ENCODE results near the gene LBX2.
A peak's percentile ranks its signal among the peaks of the same experiment; 100 is the strongest.

The LBX2 gene

GRCh38 chr2:74530239-74531187 is 31.1 kb upstream of the LBX2 start:
- Histone ChIP-seq H3K27me3 (ENCODE audit: insufficient read depth, insufficient read length) (no peaks in the 10 kb centered on the region), H3K4me3 (ENCODE audit: insufficient read length, low read depth) (peak overlapping the region; percentile 68), H3K9me3 (ENCODE audit: insufficient read depth, low read length) (no peaks in the 10 kb centered on the region), H3K9ac (ENCODE audit: insufficient read length, low read depth) (peak overlapping the region; percentile 82), H3K36me3 (ENCODE audit: insufficient read depth, insufficient read length, low read length) (peaks cover 69% of the 10 kb centered on the region), H3K4me1 (ENCODE audit: insufficient read depth, insufficient read length) (no peaks in the 10 kb centered on the region)
- no peak for DNase-seq (ENCODE audit: low read depth, low spot score)
- no peak for TF ChIP-seq SUZ12 (IDR thresholded peaks at IDR 0.05; ENCODE audit: extremely low read depth, insufficient read depth, insufficient read length)
- TF ChIP-seq YY1 (IDR thresholded peaks at IDR 0.05; ENCODE audit: insufficient read depth, insufficient read length), result no peak
- no peak for TF ChIP-seq ZNF274 (IDR thresholded peaks at IDR 0.05; ENCODE audit: low read depth, low read length)

- Histone ChIP-seq H3K4me3 (ENCODE audit: insufficient read length, low read depth) (peak within 1 kb of the TSS; percentile 99), H3K36me3 (ENCODE audit: insufficient read depth, insufficient read length, low read length) (peaks cover 76% of the 10 kb centered on the region)
Observed at GRCh38 chr2:74529357-74530238, 30.2 kb upstream of the LBX2 start, which contains the start of the genes AUP1 and HTRA2. AUP1 (minus strand) TSS chr2:74529706; CDS start chr2:74529629, 77 bp downstream. HTRA2 (plus strand) TSS chr2:74529933; CDS start chr2:74530007, 74 bp downstream.

GRCh38 chr2:74528600-74529356 is 29.4 kb upstream of the LBX2 start:
- no peaks in the 10 kb centered on the region for H3K9me3 ChIP-seq (ENCODE audit: insufficient read depth, low read length)
- H3K27me3 ChIP-seq (ENCODE audit: insufficient read depth, insufficient read length), result no peaks in the 10 kb centered on the region
- H3K4me1 ChIP-seq (ENCODE audit: insufficient read depth, insufficient read length), result no peaks in the 10 kb centered on the region
- H3K9ac ChIP-seq (ENCODE audit: insufficient read length, low read depth), result peak overlapping the region; percentile 100
- peak overlapping the region; percentile 99 for H3K4me3 ChIP-seq (ENCODE audit: insufficient read length, low read depth)
- no peak for DNase-seq (ENCODE audit: low read depth, low spot score)
- no peak for TF ChIP-seq ZNF274 (IDR thresholded peaks at IDR 0.05; ENCODE audit: low read depth, low read length)
- TF ChIP-seq YY1 (IDR thresholded peaks at IDR 0.05; ENCODE audit: insufficient read depth, insufficient read length), result no peak
- TF ChIP-seq SUZ12 (IDR thresholded peaks at IDR 0.05; ENCODE audit: extremely low read depth, insufficient read depth, insufficient read length), result no peak
- peaks cover 68% of the 10 kb centered on the region for H3K36me3 ChIP-seq (ENCODE audit: insufficient read depth, insufficient read length, low read length)

More at GRCh38 chr2:74529357-74530238, 30.2 kb upstream of the LBX2 start, which contains the start of the genes AUP1 and HTRA2:
- Histone ChIP-seq H3K4me1 (ENCODE audit: insufficient read depth, insufficient read length) (no peaks in the 10 kb centered on the region), H3K27me3 (ENCODE audit: insufficient read depth, insufficient read length) (no peaks in the 10 kb centered on the region), H3K9me3 (ENCODE audit: insufficient read depth, low read length) (no peaks in the 10 kb centered on the region), H3K9ac (ENCODE audit: insufficient read length, low read depth) (peak within 1 kb of the TSS; percentile 100)
- peak; percentile 99 for DNase-seq (ENCODE audit: low read depth, low spot score)
- TF ChIP-seq ZNF274 (IDR thresholded peaks at IDR 0.05; ENCODE audit: low read depth, low read length) (no peak), SUZ12 (IDR thresholded peaks at IDR 0.05; ENCODE audit: extremely low read depth, insufficient read depth, insufficient read length) (no peak), YY1 (IDR thresholded peaks at IDR 0.05; ENCODE audit: insufficient read depth, insufficient read length) (peak; percentile 71)

- no peak for DNase-seq (ENCODE audit: low read depth, low spot score)
- no peaks in the 10 kb centered on the region for H3K27me3 ChIP-seq (ENCODE audit: insufficient read depth, insufficient read length)
- no peaks in the 10 kb centered on the region for H3K9me3 ChIP-seq (ENCODE audit: insufficient read depth, low read length)
- no peak for TF ChIP-seq YY1 (IDR thresholded peaks at IDR 0.05; ENCODE audit: insufficient read depth, insufficient read length)
- TF ChIP-seq SUZ12 (IDR thresholded peaks at IDR 0.05; ENCODE audit: extremely low read depth, insufficient read depth, insufficient read length), result no peak
- TF ChIP-seq ZNF274 (IDR thresholded peaks at IDR 0.05; ENCODE audit: low read depth, low read length), result no peak
- no peak overlapping the region for H3K4me3 ChIP-seq (ENCODE audit: insufficient read length, low read depth)
- H3K9ac ChIP-seq (ENCODE audit: insufficient read length, low read depth), result no peak overlapping the region
- no peaks in the 10 kb centered on the region for H3K4me1 ChIP-seq (ENCODE audit: insufficient read depth, insufficient read length)
- H3K36me3 ChIP-seq (ENCODE audit: insufficient read depth, insufficient read length, low read length), result peaks cover 58% of the 10 kb centered on the region
Observed at GRCh38 chr2:74527741-74528140, 28.3 kb upstream of the LBX2 start.

GRCh38 chr2:74526649-74527230 is 27.3 kb upstream of the LBX2 start:
- Histone ChIP-seq H3K4me1 (ENCODE audit: insufficient read depth, insufficient read length) (no peaks in the 10 kb centered on the region), H3K9ac (ENCODE audit: insufficient read length, low read depth) (no peak overlapping the region), H3K4me3 (ENCODE audit: insufficient read length, low read depth) (no peak overlapping the region), H3K36me3 (ENCODE audit: insufficient read depth, insufficient read length, low read length) (peaks cover 51% of the 10 kb centered on the region), H3K27me3 (ENCODE audit: insufficient read depth, insufficient read length) (no peaks in the 10 kb centered on the region), H3K9me3 (ENCODE audit: insufficient read depth, low read length) (no peaks in the 10 kb centered on the region)
- TF ChIP-seq SUZ12 (IDR thresholded peaks at IDR 0.05; ENCODE audit: extremely low read depth, insufficient read depth, insufficient read length), result no peak
- TF ChIP-seq ZNF274 (IDR thresholded peaks at IDR 0.05; ENCODE audit: low read depth, low read length), result no peak
- TF ChIP-seq YY1 (IDR thresholded peaks at IDR 0.05; ENCODE audit: insufficient read depth, insufficient read length), result no peak
- no peak for DNase-seq (ENCODE audit: low read depth, low spot score)
